Transverse colon (tissue), 4 donors: ENCODE data around the gene FANK1. TPM values are rescaled to one million over a fixed set of nuclear protein-coding genes. Genes with fewer than 3 reads are reported as not detected.

Experiments used
- DNase-seq: peaks from one replicate; pipeline ENCODE4 v3.0.0-alpha.2; 2019
- H3K27ac ChIP-seq, 4 donors: fragments of 200-600 bp; sonication (generic); 2 replicates each; pipeline ENCODE4 v1.5.1; 2016 to 2018; ENCODE audit warnings: inconsistent platforms in 4 of 4
- H3K27me3 ChIP-seq: fragments of 200-600 bp; sonication (generic); 2 replicates; pipeline ENCODE4 v1.5.1; 2017; ENCODE audit warnings: inconsistent platforms
- H3K36me3 ChIP-seq, 4 donors: fragments of 200-600 bp; sonication (generic); 2 replicates each; pipeline ENCODE4 v1.5.1; 2017 to 2019; ENCODE audit warnings: inconsistent platforms in 4 of 4
- H3K4me1 ChIP-seq, 4 donors: fragments of 200-600 bp; sonication (generic); 2 replicates each; pipeline ENCODE4 v1.5.1; 2017 to 2020; ENCODE audit warnings: inconsistent platforms in 4 of 4
- H3K4me3 ChIP-seq, 4 donors: fragments of 200-600 bp; sonication (generic); 1 replicate in 1 of 4; 2 replicates in 3 of 4; pipeline versions ENCODE4 v1.5.1 to v1.6.1; 2017 to 2019; ENCODE audit warnings: inconsistent platforms in 4 of 4
- H3K9me3 ChIP-seq, 2 donors: fragments of 200-600 bp; sonication (generic); 2 replicates each; pipeline ENCODE4 v1.5.1; 2017 to 2019; ENCODE audit warnings: inconsistent platforms in 2 of 2
- CTCF ChIP-seq, 5 experiments: fragments of 200-600 bp in 3 of 5; fragments of 450-650 bp in 2 of 5; sonication (generic) in 3 of 5; IDR thresholded peaks; 1 replicate in 2 of 5; 2 replicates in 3 of 5; pipeline ENCODE4 v1.5.1; 2016 to 2017; ENCODE audit warnings: antibody characterized with exemption in 5 of 5, inconsistent platforms in 3 of 5, mild to moderate bottlenecking in 2 of 5, moderate library complexity in 1 of 5
- EP300 ChIP-seq: sonication (generic); formaldehyde crosslinking; IDR thresholded peaks from one replicate; pipeline ENCODE4 v1.6.1; 2017; ENCODE audit warnings: antibody characterized with exemption, low read depth
- POLR2A ChIP-seq: fragments of 450-650 bp; IDR thresholded peaks from one replicate; pipeline ENCODE4 v1.6.1; 2016; ENCODE audit warnings: antibody characterized with exemption, mild to moderate bottlenecking, moderate library complexity
- POLR2AphosphoS5 ChIP-seq, 3 donors: sonication (generic); formaldehyde crosslinking; IDR thresholded peaks; one replicate each; pipeline ENCODE4 v1.6.1; 2016; ENCODE audit warnings: antibody characterized with exemption in 3 of 3
- WGBS, 2 donors: methylation state at CpG; one replicate each; pipeline ENCODE4 v1.1.5; 2018; ENCODE audit warnings: low coverage in 1 of 2; 5-methylcytosine and 5-hydroxymethylcytosine counted together
- in situ Hi-C, 4 donors: fragments of 200-750 bp; cut with MboI; loops; one replicate each; pipeline versions ENCODE4 v1.15.0 to v1.15.1; 2017; ENCODE audit warnings: low sequenced_read_pairs in 3 of 4, low pct_ligation_motif_present in 1 of 4, low pct_unique_long_range_greater_than_20kb in 1 of 4
- intact Hi-C: fragments of 100-400 bp; cut with DNase I; formaldehyde crosslinking; loops from one replicate; pipeline ENCODE4 v1.15.1; 2023; ENCODE audit warnings: low total_unique reads
- total RNA-seq, 4 donors: library from RNA; depleted of rRNA; stranded (reverse); fragments of >200 nt; gene quantifications; one replicate each; pipeline ENCODE4 v1.1.0, GENCODE V29; 2016

FANK1 gene
- total RNA-seq, 4 donors from 2014 or later: 3.4 to 7.5 (median 5.7) TPM

- Histone ChIP-seq H3K9me3 (no peaks in the 10 kb centered on the region), H3K36me3 (peaks cover 0 to 29% (median 2%) of the 10 kb centered on the region in 4 donors), H3K27ac (no peak overlapping the region), H3K27me3 (no peaks in the 10 kb centered on the region), H3K4me1 (no peaks in the 10 kb centered on the region), H3K4me3 (no peak overlapping the region)
- WGBS, 2 donors: 70 to 77% methylated on average over 3 to 4 of the region's 4 CpGs
- intact Hi-C loops: no loop called here
- no peak for DNase-seq
- TF ChIP-seq POLR2AphosphoS5 (IDR thresholded peaks at IDR 0.05): no peak
- TF ChIP-seq CTCF (IDR thresholded peaks at IDR 0.05): no peak
- TF ChIP-seq EP300: no peak
- no peak for TF ChIP-seq POLR2A
- in situ Hi-C loops: loop anchor here in 1 of 4 donors (25.0 kb wide), 1 partner anchor 653 kb away; no protein-coding TSS in a partner anchor
Observed at GRCh38 chr10:125859128-125859817, 37.1 kb upstream of the FANK1 start.

DNA sequence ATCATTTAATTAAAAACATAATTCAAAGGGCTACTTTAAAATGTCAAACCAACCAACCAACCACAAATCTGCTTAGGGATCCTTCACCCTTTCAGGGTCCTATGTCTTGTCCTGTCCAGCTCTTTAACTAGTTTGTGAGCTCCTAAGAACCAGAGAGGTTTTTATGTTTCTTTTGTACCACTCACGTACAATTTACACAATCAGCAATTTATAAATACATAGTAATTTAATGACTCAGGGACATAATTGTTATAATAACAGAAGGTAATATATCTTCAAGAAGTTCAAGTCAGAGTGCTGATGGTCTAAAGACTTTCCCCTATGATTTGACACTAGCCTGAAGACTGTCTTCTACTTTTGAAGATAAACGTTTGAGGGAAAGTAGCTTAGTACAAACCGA, 31.2 kb upstream of the FANK1 start:
- TF ChIP-seq CTCF (IDR thresholded peaks at IDR 0.05) (no peak), POLR2A (no peak), POLR2AphosphoS5 (IDR thresholded peaks at IDR 0.05) (no peak), EP300 (no peak)
- in situ Hi-C loops: loop anchor here in 1 of 4 donors (25.0 kb wide), 1 partner anchor 647 kb away; no protein-coding TSS in a partner anchor
- Histone ChIP-seq H3K4me3 (no peak overlapping the region), H3K9me3 (no peaks in the 10 kb centered on the region), H3K27me3 (no peaks in the 10 kb centered on the region), H3K4me1 (no peaks in the 10 kb centered on the region), H3K36me3 (peaks cover 0 to 21% (median 7%) of the 10 kb centered on the region in 4 donors), H3K27ac (no peak overlapping the region)
- intact Hi-C loops: no loop called here
- DNase-seq: no peak
- 76 to 87% methylated on average over 3 of the region's 3 CpGs for WGBS, 2 donors

DNA sequence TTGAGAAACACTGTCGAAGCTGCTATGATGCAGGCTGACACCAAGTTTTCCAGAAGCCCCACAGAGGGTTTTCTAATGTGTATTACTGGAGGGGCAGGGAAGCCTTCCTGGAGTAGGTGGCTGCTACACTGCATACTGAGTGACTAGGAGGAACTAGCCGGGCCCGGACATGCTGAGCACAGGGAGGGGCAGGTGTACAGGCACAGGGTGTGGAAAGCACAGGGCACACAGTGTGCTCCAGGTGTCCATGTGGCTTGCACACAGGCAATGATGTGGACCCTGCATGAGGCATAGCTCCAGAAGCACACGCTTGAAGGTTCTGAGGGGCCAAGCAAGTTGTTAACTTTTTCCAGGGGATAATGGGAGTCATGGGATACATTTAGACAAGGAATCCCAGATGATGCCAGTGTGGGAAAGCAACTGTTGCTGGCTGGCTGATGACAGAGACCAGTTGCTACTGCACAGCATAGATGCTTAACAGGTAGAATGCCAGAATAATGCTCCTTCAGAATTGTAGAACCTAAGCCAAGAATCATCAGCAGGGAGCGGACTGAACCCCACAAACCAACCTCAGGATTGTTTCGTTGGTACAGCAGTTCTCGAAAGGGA, 29.8 kb upstream of the FANK1 start:
- in situ Hi-C loops: loop anchor here in 1 of 4 donors (25.0 kb wide), 1 partner anchor 646 kb away; no protein-coding TSS in a partner anchor
- H3K4me3 ChIP-seq: no peak overlapping the region
- WGBS, 2 donors: 90% methylated on average over 7 of the region's 7 CpGs; no CpG with 5 or more reads in 1 of the 2 donors
- peaks cover 0 to 21% (median 7%) of the 10 kb centered on the region in 4 donors for H3K36me3 ChIP-seq
- no peaks in the 10 kb centered on the region for H3K27me3 ChIP-seq
- TF ChIP-seq CTCF (IDR thresholded peaks at IDR 0.05) (no peak), POLR2AphosphoS5 (IDR thresholded peaks at IDR 0.05) (peak in 1 of 3 donors; percentile 36)
- DNase-seq: peak; percentile 27
- no peak overlapping the region for H3K27ac ChIP-seq
- intact Hi-C loops: no loop called here
- no peaks in the 10 kb centered on the region for H3K9me3 ChIP-seq
- H3K4me1 ChIP-seq: peaks cover 0 to 4% (median 0%) of the 10 kb centered on the region in 4 donors

DNA sequence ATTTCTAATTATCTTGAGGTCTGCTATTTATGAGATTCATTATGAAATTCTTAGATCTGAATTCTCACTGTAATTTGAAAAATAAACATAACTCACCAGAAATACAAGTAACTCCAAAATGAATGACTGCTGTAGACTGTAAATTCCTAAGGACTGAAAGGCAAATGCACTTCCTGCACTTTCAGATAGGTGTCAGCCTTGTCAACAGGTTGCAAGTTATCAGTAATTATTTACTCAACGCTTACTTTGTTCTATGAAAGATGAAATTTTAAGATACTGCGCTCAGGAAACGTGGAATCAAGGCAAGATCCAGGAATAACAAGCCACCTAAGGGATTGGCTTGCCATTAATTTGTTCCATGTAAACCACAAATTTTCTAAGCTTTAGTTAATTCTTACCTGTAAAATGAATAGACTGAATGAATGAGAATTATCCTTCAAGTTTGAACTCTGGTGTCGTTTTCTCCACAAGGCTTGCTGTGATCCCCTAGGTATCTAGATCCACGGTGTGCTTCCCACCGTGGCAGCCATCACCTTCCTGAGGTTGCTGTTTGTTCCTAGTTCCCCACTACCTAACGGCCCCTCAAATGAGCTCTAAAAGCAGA, 27.9 kb upstream of the FANK1 start:
- Histone ChIP-seq H3K27me3 (no peaks in the 10 kb centered on the region), H3K4me1 (peaks cover 0 to 4% (median 0%) of the 10 kb centered on the region in 4 donors), H3K9me3 (no peaks in the 10 kb centered on the region), H3K4me3 (no peak overlapping the region), H3K27ac (no peak overlapping the region), H3K36me3 (peaks cover 0 to 21% (median 7%) of the 10 kb centered on the region in 4 donors)
- DNase-seq: peak; percentile 16
- in situ Hi-C loops (loop anchor here in 1 of 4 donors (25.0 kb wide), 1 partner anchor 644 kb away; no protein-coding TSS in a partner anchor), intact Hi-C loops (no loop called here)
- TF ChIP-seq CTCF (IDR thresholded peaks at IDR 0.05) (peak; percentile 78 to 84 (median 82)), POLR2A (no peak)
- 47 to 53% methylated on average over 7 of the region's 7 CpGs for WGBS, 2 donors
